Rectal smooth muscle tissue (tissue), 1 donor: ENCODE data around the gene APP.

Experiments
- H3K27ac ChIP-seq: one replicate; pipeline ENCODE4 v1.7.0; 2013; ENCODE audit warnings: low read depth, low read length, inconsistent platforms
- H3K27me3 ChIP-seq: one replicate; pipeline ENCODE4 v1.7.0; 2013; ENCODE audit warnings: low read length; ENCODE audit not compliant: control insufficient read depth, insufficient read depth
- H3K36me3 ChIP-seq: one replicate; pipeline ENCODE4 v1.7.0; 2013; ENCODE audit warnings: low read length; ENCODE audit not compliant: control insufficient read depth, insufficient read depth
- H3K4me1 ChIP-seq: one replicate; pipeline ENCODE4 v1.7.0; 2013; ENCODE audit warnings: low read length; ENCODE audit not compliant: control insufficient read depth, insufficient read depth
- H3K4me3 ChIP-seq: one replicate; pipeline ENCODE4 v1.7.0; 2013; ENCODE audit warnings: low read length
- H3K9ac ChIP-seq: one replicate; pipeline ENCODE4 v1.7.0; 2013; ENCODE audit warnings: low read length

Gene APP

GRCh38 chr21:26120828-26121227, 49.7 kb downstream of the APP start:
- H3K36me3 ChIP-seq: no peaks in the 10 kb centered on the region
- peaks cover 22% of the 10 kb centered on the region for H3K4me1 ChIP-seq
- no peaks in the 10 kb centered on the region for H3K27me3 ChIP-seq
- H3K9ac ChIP-seq: no peak overlapping the region
- no peak overlapping the region for H3K27ac ChIP-seq
- H3K4me3 ChIP-seq: no peak overlapping the region

GRCh38 chr21:26119906-26120305, 50.7 kb downstream of the APP start:
- Histone ChIP-seq H3K4me3 (no peak overlapping the region), H3K4me1 (peaks cover 20% of the 10 kb centered on the region), H3K36me3 (no peaks in the 10 kb centered on the region), H3K9ac (no peak overlapping the region), H3K27ac (no peak overlapping the region), H3K27me3 (no peaks in the 10 kb centered on the region)

GRCh38 chr21:26118938-26119540, 51.5 kb downstream of the APP start:
- H3K27ac ChIP-seq: no peak overlapping the region
- H3K4me1 ChIP-seq: peaks cover 13% of the 10 kb centered on the region

GRCh38 chr21:26117972-26118367, 52.6 kb downstream of the APP start:
- Histone ChIP-seq H3K27me3 (no peaks in the 10 kb centered on the region), H3K36me3 (no peaks in the 10 kb centered on the region), H3K4me1 (peaks cover 3% of the 10 kb centered on the region), H3K4me3 (no peak overlapping the region), H3K9ac (no peak overlapping the region), H3K27ac (no peak overlapping the region)

More at GRCh38 chr21:26118938-26119540, 51.5 kb downstream of the APP start:
- H3K9ac ChIP-seq: no peak overlapping the region
- H3K4me3 ChIP-seq: no peak overlapping the region
- H3K36me3 ChIP-seq: no peaks in the 10 kb centered on the region
- no peaks in the 10 kb centered on the region for H3K27me3 ChIP-seq

- Histone ChIP-seq H3K4me3 (no peak overlapping the region), H3K27me3 (no peaks in the 10 kb centered on the region), H3K36me3 (no peaks in the 10 kb centered on the region), H3K27ac (no peak overlapping the region), H3K9ac (no peak overlapping the region), H3K4me1 (peaks cover 3% of the 10 kb centered on the region)
These were observed 53.1 kb downstream of the APP start for GRCh38 chr21:26117324-26117971.

- H3K4me1 ChIP-seq: no peaks in the 10 kb centered on the region
These were observed 54.0 kb downstream of the APP start for GRCh38 chr21:26116456-26117011.

GRCh38 chr21:26115899-26116298, 54.7 kb downstream of the APP start:
- Histone ChIP-seq H3K27me3 (no peaks in the 10 kb centered on the region), H3K4me3 (no peak overlapping the region), H3K27ac (no peak overlapping the region), H3K4me1 (no peaks in the 10 kb centered on the region), H3K36me3 (no peaks in the 10 kb centered on the region), H3K9ac (no peak overlapping the region)

More at GRCh38 chr21:26116456-26117011, 54.0 kb downstream of the APP start:
- Histone ChIP-seq H3K9ac (no peak overlapping the region), H3K4me3 (no peak overlapping the region), H3K27ac (no peak overlapping the region), H3K36me3 (no peaks in the 10 kb centered on the region), H3K27me3 (no peaks in the 10 kb centered on the region)

- Histone ChIP-seq H3K36me3 (no peaks in the 10 kb centered on the region), H3K9ac (no peak overlapping the region), H3K4me1 (no peaks in the 10 kb centered on the region), H3K4me3 (no peak overlapping the region), H3K27me3 (no peaks in the 10 kb centered on the region), H3K27ac (no peak overlapping the region)
These were observed 55.3 kb downstream of the APP start for GRCh38 chr21:26115305-26115704.

- Histone ChIP-seq H3K27ac (no peak overlapping the region), H3K9ac (no peak overlapping the region), H3K4me1 (no peaks in the 10 kb centered on the region), H3K36me3 (no peaks in the 10 kb centered on the region), H3K27me3 (no peaks in the 10 kb centered on the region), H3K4me3 (no peak overlapping the region)
These were observed 57.6 kb downstream of the APP start for GRCh38 chr21:26112975-26113374.

GRCh38 chr21:26112127-26112742, 58.3 kb downstream of the APP start:
- H3K4me3 ChIP-seq: no peak overlapping the region
- no peak overlapping the region for H3K9ac ChIP-seq
- H3K27ac ChIP-seq: no peak overlapping the region
- no peaks in the 10 kb centered on the region for H3K27me3 ChIP-seq
- no peaks in the 10 kb centered on the region for H3K4me1 ChIP-seq
- no peaks in the 10 kb centered on the region for H3K36me3 ChIP-seq

- Histone ChIP-seq H3K4me1 (no peaks in the 10 kb centered on the region), H3K36me3 (no peaks in the 10 kb centered on the region), H3K4me3 (no peak overlapping the region), H3K9ac (no peak overlapping the region), H3K27ac (no peak overlapping the region), H3K27me3 (no peaks in the 10 kb centered on the region)
These were observed 59.9 kb downstream of the APP start for GRCh38 chr21:26110715-26111114.

- Histone ChIP-seq H3K27me3 (no peaks in the 10 kb centered on the region), H3K4me3 (no peak overlapping the region), H3K9ac (no peak overlapping the region), H3K36me3 (no peaks in the 10 kb centered on the region), H3K27ac (no peak overlapping the region), H3K4me1 (no peaks in the 10 kb centered on the region)
These were observed 63.1 kb downstream of the APP start for GRCh38 chr21:26107429-26107828.
